HG02885 (cell line): ENCODE measurements around the gene SOCS6.

ENCODE experiments used
- ATAC-seq: cut with Tn5 transposase; IDR thresholded peaks from one replicate; pipeline ENCODE4 v1.9.1; 2021; ENCODE audit warnings: mild to moderate bottlenecking; ENCODE audit not compliant: unreplicated experiment, poor library complexity

Gene SOCS6

GRCh38 chr18:70377857-70378701 is 89.2 kb downstream of the SOCS6 start:
- ATAC-seq = no peak
